Omental fat pad (tissue), 4 donors: Measurements from ENCODE around the gene SDK1. TPM values are rescaled to one million over a fixed set of nuclear protein-coding genes. Genes with fewer than 3 reads are reported as not detected.

ENCODE experiments used
- ATAC-seq: fragments of 150-250 bp; one replicate; pipeline ENCODE4 v1.9.1; 2016; ENCODE audit warnings: mild to moderate bottlenecking, moderate library complexity; ENCODE audit not compliant: low FRiP score
- DNase-seq: peaks from one replicate; pipeline ENCODE4 v3.0.0-alpha.2; 2019; ENCODE audit warnings: low spot score
- total RNA-seq, 4 donors: library from RNA; depleted of rRNA; stranded (reverse); fragments of >200 nt; gene quantifications; one replicate each; pipeline ENCODE4 v1.1.0, GENCODE V29; 2016
- TF ChIP-seq, protein P1 (sequence below), 3 donors: fragments of 450-650 bp; IDR thresholded peaks; one replicate each; pipeline ENCODE4 v1.5.1; 2016 to 2017; ENCODE audit warnings: antibody characterized with exemption in 3 of 3, mild to moderate bottlenecking in 3 of 3, moderate library complexity in 2 of 3

Gene SDK1
- total RNA-seq, 4 donors from 2014 or later: 2.5 to 14.7 (median 5.4) TPM

DNA sequence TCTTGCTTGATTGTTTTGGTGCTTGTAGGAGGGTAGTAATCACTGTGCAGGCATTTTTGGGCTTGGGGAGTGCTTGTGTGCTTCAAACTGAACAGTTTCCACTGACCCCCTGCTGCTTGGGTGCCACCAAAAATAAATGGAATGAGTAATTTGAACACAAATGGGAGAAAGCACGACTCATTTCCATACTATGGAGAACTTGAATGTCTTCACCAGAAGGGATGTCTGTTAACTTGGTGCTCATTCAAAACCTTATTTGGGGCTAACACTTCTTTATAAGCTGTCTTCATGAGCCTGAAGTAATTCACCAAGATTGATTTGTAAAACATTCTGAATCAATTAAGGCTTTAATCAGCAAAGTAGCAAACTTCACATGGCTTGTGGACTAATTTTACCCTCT is 560.3 kb downstream of the SDK1 start:
- TF ChIP-seq, protein P1, sequence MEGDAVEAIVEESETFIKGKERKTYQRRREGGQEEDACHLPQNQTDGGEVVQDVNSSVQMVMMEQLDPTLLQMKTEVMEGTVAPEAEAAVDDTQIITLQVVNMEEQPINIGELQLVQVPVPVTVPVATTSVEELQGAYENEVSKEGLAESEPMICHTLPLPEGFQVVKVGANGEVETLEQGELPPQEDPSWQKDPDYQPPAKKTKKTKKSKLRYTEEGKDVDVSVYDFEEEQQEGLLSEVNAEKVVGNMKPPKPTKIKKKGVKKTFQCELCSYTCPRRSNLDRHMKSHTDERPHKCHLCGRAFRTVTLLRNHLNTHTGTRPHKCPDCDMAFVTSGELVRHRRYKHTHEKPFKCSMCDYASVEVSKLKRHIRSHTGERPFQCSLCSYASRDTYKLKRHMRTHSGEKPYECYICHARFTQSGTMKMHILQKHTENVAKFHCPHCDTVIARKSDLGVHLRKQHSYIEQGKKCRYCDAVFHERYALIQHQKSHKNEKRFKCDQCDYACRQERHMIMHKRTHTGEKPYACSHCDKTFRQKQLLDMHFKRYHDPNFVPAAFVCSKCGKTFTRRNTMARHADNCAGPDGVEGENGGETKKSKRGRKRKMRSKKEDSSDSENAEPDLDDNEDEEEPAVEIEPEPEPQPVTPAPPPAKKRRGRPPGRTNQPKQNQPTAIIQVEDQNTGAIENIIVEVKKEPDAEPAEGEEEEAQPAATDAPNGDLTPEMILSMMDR (IDR thresholded peaks at IDR 0.05): no peak
- ATAC-seq (no peak), DNase-seq (no peak)

DNA sequence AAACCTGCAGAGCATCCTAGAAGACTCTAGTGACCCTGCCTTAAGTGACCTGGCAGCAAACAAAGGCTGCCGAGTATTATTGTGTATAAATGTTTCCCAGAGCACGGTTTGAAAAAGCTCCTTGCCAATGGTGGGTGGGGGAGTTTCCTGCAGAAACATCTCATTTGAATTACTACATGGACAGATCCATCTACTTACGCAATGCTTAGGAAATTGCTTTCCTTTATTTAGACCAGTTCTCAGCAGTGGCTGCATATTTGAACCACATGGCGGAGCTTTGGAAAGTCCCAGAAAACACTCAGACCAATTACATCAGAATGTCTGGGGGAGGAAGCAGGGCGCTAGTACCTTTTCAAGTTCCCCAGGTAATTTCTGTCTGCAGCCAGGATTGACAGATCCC is 560.9 kb downstream of the SDK1 start:
- no peak for DNase-seq

DNA sequence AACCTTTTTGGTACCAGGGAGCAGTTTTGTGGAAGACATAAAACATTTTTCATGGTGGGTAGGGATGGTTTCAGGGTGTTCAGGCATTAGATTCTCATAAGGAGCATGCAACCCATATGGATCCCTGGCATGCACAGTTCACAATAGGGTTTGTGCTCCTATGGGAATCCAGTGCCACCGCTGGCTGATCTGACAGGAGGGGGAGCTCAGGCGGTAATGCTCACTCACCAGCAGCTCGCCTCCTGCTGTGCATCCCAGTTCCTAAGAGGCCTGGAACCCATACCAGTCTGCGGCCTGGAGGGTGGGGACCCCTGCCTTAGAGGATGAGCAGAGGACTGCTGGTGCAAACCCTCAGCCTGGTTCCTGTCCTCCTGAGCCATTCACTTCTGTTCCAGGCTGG is 561.7 kb downstream of the SDK1 start:
- no peak for ATAC-seq
- TF ChIP-seq, protein P1 (IDR thresholded peaks at IDR 0.05): no peak
- DNase-seq: no peak

More for the DNA sequence above, 560.9 kb downstream of the SDK1 start:
- peak; percentile 94 for ATAC-seq
- TF ChIP-seq, protein P1 (IDR thresholded peaks at IDR 0.05): no peak

DNA sequence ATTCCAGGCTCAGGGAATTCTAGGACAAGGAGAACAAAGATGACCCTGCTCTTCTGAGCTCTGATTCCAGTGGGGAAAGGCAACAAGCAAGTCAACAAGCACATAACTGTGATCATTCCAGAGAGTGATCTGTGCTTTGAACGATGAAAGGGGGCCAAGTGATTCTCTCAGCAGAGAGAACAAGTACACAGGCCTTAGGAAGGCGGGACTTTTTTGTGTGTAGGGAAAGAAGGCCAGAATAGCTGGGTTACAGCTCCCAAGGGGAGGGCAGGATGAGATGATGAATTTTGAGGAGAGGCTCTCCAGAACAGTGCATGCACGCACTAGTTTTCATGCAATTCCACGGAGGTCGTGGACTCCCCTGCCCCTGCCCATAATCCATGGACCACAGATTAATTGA is 565.2 kb downstream of the SDK1 start:
- no peak for ATAC-seq
- no peak for DNase-seq
- TF ChIP-seq, protein P1 (IDR thresholded peaks at IDR 0.05): no peak

DNA sequence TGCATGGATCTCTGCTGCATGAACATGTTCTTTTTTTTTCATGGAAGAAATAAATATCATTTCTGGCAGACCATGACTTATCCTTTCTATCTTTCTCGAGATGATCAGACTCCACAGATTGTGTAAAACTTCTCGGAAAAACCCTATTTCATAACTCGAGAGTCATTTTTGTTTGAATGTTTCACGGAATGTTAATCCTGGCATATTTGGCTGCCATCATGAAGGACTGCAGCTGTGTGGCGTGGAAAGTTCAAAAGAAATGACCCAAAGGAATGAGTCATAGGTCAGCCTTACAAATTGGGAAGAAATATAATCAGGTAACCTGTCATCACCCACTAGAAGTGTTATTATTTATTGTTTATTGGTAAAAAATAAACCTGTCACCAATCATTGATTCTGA is 566.8 kb downstream of the SDK1 start:
- peak; percentile 37 for DNase-seq
- ATAC-seq: peak; percentile 84
- TF ChIP-seq, protein P1 (IDR thresholded peaks at IDR 0.05): no peak

DNA sequence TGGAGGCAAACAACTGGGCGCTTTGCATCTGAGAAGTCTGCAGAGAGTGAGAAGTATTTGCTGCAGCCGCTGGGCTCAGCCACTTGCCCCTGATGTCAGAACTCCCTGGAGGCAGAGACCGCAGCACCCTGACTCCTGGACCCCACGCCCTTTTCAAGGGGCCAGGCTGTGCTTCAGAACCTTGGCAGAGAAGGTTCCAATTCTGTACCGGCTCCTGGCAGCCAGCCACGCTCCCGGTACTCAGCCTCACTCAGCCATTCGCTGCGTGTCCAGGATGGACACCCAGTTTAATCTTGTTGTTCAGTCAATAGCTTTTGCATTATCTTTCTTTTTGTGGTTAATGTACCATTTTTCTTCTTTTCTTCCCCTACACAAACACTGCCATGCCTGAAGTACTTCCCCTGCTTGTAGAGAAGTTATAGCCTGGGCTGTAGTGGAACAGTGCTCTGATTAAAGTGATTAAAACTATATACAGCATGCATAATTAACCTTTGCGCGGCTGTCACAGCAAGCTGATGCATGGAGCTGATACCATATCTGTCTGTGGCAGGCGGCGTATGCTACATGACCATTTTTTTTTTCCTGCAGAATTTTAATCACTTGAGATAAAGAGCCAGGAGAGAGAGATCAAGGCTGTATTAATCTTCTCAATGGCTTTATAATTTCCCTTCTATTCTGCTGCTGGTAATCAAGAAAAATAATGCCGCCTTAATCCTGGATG is 578.5 kb downstream of the SDK1 start:
- no peak for ATAC-seq
- DNase-seq: no peak
- TF ChIP-seq, protein P1 (IDR thresholded peaks at IDR 0.05): no peak
